Stomach (tissue), 9 donors: ENCODE measurements around the gene RTN4RL1. TPM values are rescaled to one million over a fixed set of nuclear protein-coding genes. Genes with fewer than 3 reads are reported as not detected.

Experiments
- DNase-seq, 2 donors: peaks; one replicate each; pipeline versions ENCODE4 v3.0.0 to v3.0.0-alpha.2; 2013 to 2019
- H3K27ac ChIP-seq, 5 donors: fragments of 200-600 bp in 4 of 5; sonication (generic) in 4 of 5; one replicate each; pipeline ENCODE4 v1.5.1; 2013 to 2019; ENCODE audit warnings: mild to moderate bottlenecking in 1 of 5, moderate library complexity in 1 of 5
- H3K27me3 ChIP-seq, 3 donors: fragments of 200-600 bp; sonication (generic); one replicate each; pipeline ENCODE4 v1.5.1; 2017 to 2019; ENCODE audit warnings: mixed run types in 1 of 3
- H3K36me3 ChIP-seq, 4 donors: fragments of 200-600 bp; sonication (generic); 1 replicate in 3 of 4; 2 replicates in 1 of 4; pipeline ENCODE4 v1.5.1; 2016 to 2019
- H3K4me1 ChIP-seq, 4 donors: fragments of 200-600 bp; sonication (generic); one replicate each; pipeline ENCODE4 v1.5.1; 2016 to 2019
- H3K4me3 ChIP-seq, 4 donors: fragments of 200-600 bp; sonication (generic) in 3 of 4; one replicate each; pipeline ENCODE4 v1.5.1; 2016 to 2019; ENCODE audit warnings: mild to moderate bottlenecking in 1 of 4
- H3K9me3 ChIP-seq, 4 donors: fragments of 200-600 bp; sonication (generic); one replicate each; pipeline ENCODE4 v1.5.1; 2016 to 2019
- CTCF ChIP-seq, 7 experiments: fragments of 450-650 bp in 4 of 7; fragments of 200-600 bp in 3 of 7; sonication (generic) in 3 of 7; IDR thresholded peaks; one replicate each; pipeline ENCODE4 v1.5.1; 2016 to 2019; ENCODE audit warnings: antibody characterized with exemption in 7 of 7, control low read depth in 2 of 7, mild to moderate bottlenecking in 1 of 7
- EP300 ChIP-seq: sonication (generic); formaldehyde crosslinking; IDR thresholded peaks from one replicate; pipeline ENCODE4 v1.6.1; 2017; ENCODE audit warnings: antibody characterized with exemption
- POLR2A ChIP-seq, 4 donors: fragments of 450-650 bp; IDR thresholded peaks; one replicate each; pipeline ENCODE4 v1.6.1; 2016; ENCODE audit warnings: antibody characterized with exemption in 4 of 4, control low read depth in 2 of 4, mild to moderate bottlenecking in 1 of 4, moderate library complexity in 1 of 4
- POLR2AphosphoS5 ChIP-seq, 3 donors: sonication (generic); formaldehyde crosslinking; IDR thresholded peaks; one replicate each; pipeline ENCODE4 v1.6.1; 2016; ENCODE audit warnings: antibody characterized with exemption in 3 of 3
- WGBS, 5 donors: extraction: QIAGEN DNeasy Blood & Tissue Kit in 3 of 5; methylation state at CpG; one replicate each; pipeline versions ENCODE4 v1.1.5 to v1.1.7; 2013 to 2018; 5-methylcytosine and 5-hydroxymethylcytosine counted together
- intact Hi-C: fragments of 100-400 bp; cut with DNase I; formaldehyde crosslinking; loops from one replicate; pipeline ENCODE4 v1.15.1; 2023; ENCODE audit warnings: low total_unique reads
- polyA plus RNA-seq, 3 donors: library from polyadenylated mRNA; stranded (reverse); fragments of 200-250 nt; gene quantifications; one replicate each; pipeline ENCODE4 v1.2.3, GENCODE V29; 2013
- total RNA-seq, 5 donors: library from RNA; depleted of rRNA; stranded (reverse); fragments of >200 nt; gene quantifications; one replicate each; pipeline versions ENCODE4 v1.1.0 to v1.2.3, GENCODE V29; 2014 to 2016
- donor health status: healthy with polysubstance abuse.
- donor health status: Bipolar disorder and iron deficiency.
- donor health status: healthy.

RTN4RL1 gene
- total and polyA plus RNA-seq, 8 donors: 0.50 to 0.92 (median 0.72) TPM; not detected in 4

DNA sequence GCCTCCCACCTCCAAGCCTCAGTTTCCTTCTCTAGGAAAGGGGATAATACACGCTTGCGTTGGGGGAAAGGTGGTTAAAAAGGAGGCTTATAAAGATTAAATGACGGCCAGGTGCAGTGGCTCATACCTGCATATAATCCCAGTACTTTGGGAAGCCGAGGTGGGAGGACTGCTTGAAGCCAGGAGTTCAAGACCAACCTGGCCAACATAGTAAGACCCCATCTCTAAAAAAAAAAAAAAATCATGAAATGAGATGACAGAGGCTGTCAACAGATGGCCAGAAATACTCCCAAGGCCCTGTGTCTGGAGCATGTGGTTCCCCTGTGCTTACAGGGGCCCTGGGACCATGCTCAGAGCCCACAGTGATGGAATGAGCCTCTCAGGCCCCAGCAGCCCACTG lies 30.4 kb downstream of the RTN4RL1 start:
- WGBS, 5 donors: 90 to 98% (median 95%) methylated on average over 4 of the region's 4 CpGs
- no peak for TF ChIP-seq POLR2AphosphoS5 (IDR thresholded peaks at IDR 0.05)
- TF ChIP-seq EP300: no peak
- TF ChIP-seq CTCF (IDR thresholded peaks at IDR 0.05): no peak
- no peak for TF ChIP-seq POLR2A (IDR thresholded peaks at IDR 0.05)
- no peak overlapping the region for H3K27ac ChIP-seq
- no peak overlapping the region for H3K4me3 ChIP-seq
- peaks cover 0 to 36% (median 7%) of the 10 kb centered on the region in 3 donors for H3K27me3 ChIP-seq
- H3K36me3 ChIP-seq: no peaks in the 10 kb centered on the region
- H3K9me3 ChIP-seq: no peaks in the 10 kb centered on the region
- intact Hi-C loops: no loop called here
- H3K4me1 ChIP-seq: peaks cover 31 to 47% (median 42%) of the 10 kb centered on the region in 4 donors
- DNase-seq: no peak

GRCh38 chr17:1992541-1992940 lies 32.6 kb downstream of the RTN4RL1 start:
- no peak for TF ChIP-seq POLR2AphosphoS5 (IDR thresholded peaks at IDR 0.05)
- TF ChIP-seq CTCF (IDR thresholded peaks at IDR 0.05): no peak
- TF ChIP-seq EP300: no peak
- TF ChIP-seq POLR2A (IDR thresholded peaks at IDR 0.05): no peak
- H3K36me3 ChIP-seq: no peaks in the 10 kb centered on the region
- peaks cover 0 to 16% (median under 1%) of the 10 kb centered on the region in 3 donors for H3K27me3 ChIP-seq
- H3K27ac ChIP-seq: no peak overlapping the region
- no peak overlapping the region for H3K4me3 ChIP-seq
- intact Hi-C loops: no loop called here
- WGBS, 5 donors: 75 to 90% (median 85%) methylated on average over 10 of the region's 10 CpGs
- peaks cover 14 to 25% (median 21%) of the 10 kb centered on the region in 4 donors for H3K4me1 ChIP-seq
- H3K9me3 ChIP-seq: no peaks in the 10 kb centered on the region
- no peak for DNase-seq

GRCh38 chr17:1989135-1989534 lies 36.0 kb downstream of the RTN4RL1 start:
- no peak for DNase-seq
- 79 to 90% (median 80%) methylated on average over 10 of the region's 10 CpGs for WGBS, 5 donors
- intact Hi-C loops: no loop called here

GRCh38 chr17:1986783-1987451 lies 38.2 kb downstream of the RTN4RL1 start:
- Histone ChIP-seq H3K27ac (no peak overlapping the region), H3K9me3 (no peaks in the 10 kb centered on the region), H3K27me3 (peaks cover 0 to 4% (median 0%) of the 10 kb centered on the region in 3 donors), H3K4me3 (no peak overlapping the region), H3K4me1 (peaks cover 0 to 7% (median 0%) of the 10 kb centered on the region in 4 donors), H3K36me3 (no peaks in the 10 kb centered on the region)
- DNase-seq: no peak
- intact Hi-C loops: no loop called here
- WGBS, 5 donors: 75 to 86% (median 78%) methylated on average over 18 of the region's 18 CpGs
- TF ChIP-seq CTCF (IDR thresholded peaks at IDR 0.05): no peak
- no peak for TF ChIP-seq EP300
- TF ChIP-seq POLR2A (IDR thresholded peaks at IDR 0.05): no peak
- no peak for TF ChIP-seq POLR2AphosphoS5 (IDR thresholded peaks at IDR 0.05)

More at GRCh38 chr17:1989135-1989534, 36.0 kb downstream of the RTN4RL1 start:
- Histone ChIP-seq H3K4me1 (peaks cover 0 to 7% (median 0%) of the 10 kb centered on the region in 4 donors), H3K27ac (no peak overlapping the region), H3K36me3 (no peaks in the 10 kb centered on the region), H3K4me3 (no peak overlapping the region), H3K9me3 (no peaks in the 10 kb centered on the region), H3K27me3 (peaks cover 0 to 6% (median 0%) of the 10 kb centered on the region in 3 donors)
- TF ChIP-seq EP300 (no peak), CTCF (IDR thresholded peaks at IDR 0.05) (no peak), POLR2A (IDR thresholded peaks at IDR 0.05) (no peak), POLR2AphosphoS5 (IDR thresholded peaks at IDR 0.05) (no peak)
